SK-N-SH (cell line): ENCODE measurements around the gene CRYBA2. TPM values are rescaled to one million over a fixed set of nuclear protein-coding genes. Genes with fewer than 3 reads are reported as not detected.

Source experiments
- CTCF ChIA-PET: fragments of 300-600, 350-600 bp; formaldehyde crosslinking; extraction: SDS; loops from one replicate; lab custom pipeline; 2021; lab: Yijun Ruan, JAX
- POLR2A ChIA-PET: fragments of 350-600 bp; sonication (Branson Sonifier 250); formaldehyde crosslinking; extraction: SDS; loops from one replicate; lab custom pipeline; 2020; ENCODE audit warnings: antibody characterized with exemption, inconsistent platforms; lab: Yijun Ruan, JAX
- DNase-seq: peaks from one replicate; pipeline ENCODE4 v3.0.0; 2012
- H2AFZ ChIP-seq: fragments of 200-600 bp; sonication (generic); 2 replicates; pipeline ENCODE4 v1.8.1; 2016; ENCODE audit warnings: antibody characterized with exemption, mild to moderate bottlenecking, low read depth
- H3F3A ChIP-seq: fragments of 200-600 bp; sonication (generic); replicated peaks from 2 replicates; pipeline ENCODE3; 2016; ENCODE audit warnings: antibody characterized with exemption, mild to moderate bottlenecking; ENCODE audit not compliant: insufficient read depth
- H3K27ac ChIP-seq, 2 experiments: fragments of 200-500 bp in 1 of 2; fragments of 200-600 bp in 1 of 2; sonication (Bioruptor generic) in 1 of 2; sonication (generic), shearing (Covaris generic) in 1 of 2; 2 replicates each; pipeline versions ENCODE4 v1.5.1 to v1.6.1; 2014 to 2016; ENCODE audit warnings: low read depth in 2 of 2, inconsistent platforms in 1 of 2, low read length in 1 of 2, mild to moderate bottlenecking in 1 of 2, mixed read lengths in 1 of 2
- H3K27me3 ChIP-seq: fragments of 200-600 bp; sonication (generic), shearing (Covaris generic); 2 replicates; pipeline ENCODE4 v1.6.1; 2016; ENCODE audit warnings: mixed run types; ENCODE audit not compliant: insufficient read depth
- H3K36me3 ChIP-seq, 2 experiments: fragments of 200-500 bp in 1 of 2; fragments of 200-600 bp in 1 of 2; sonication (Bioruptor generic) in 1 of 2; sonication (generic) in 1 of 2; replicated peaks in 1 of 2; 2 replicates each; pipeline versions ENCODE3 to v1.5.1; 2014 to 2016; ENCODE audit warnings: low read length in 1 of 2, mild to moderate bottlenecking in 1 of 2; ENCODE audit not compliant: insufficient read depth in 2 of 2, control insufficient read depth in 1 of 2
- H3K4me1 ChIP-seq, 2 experiments: fragments of 200-500 bp in 1 of 2; fragments of 200-600 bp in 1 of 2; sonication (Bioruptor generic) in 1 of 2; sonication (generic), shearing (Covaris generic) in 1 of 2; 2 replicates each; pipeline versions ENCODE4 v1.5.1 to v1.6.1; 2014 to 2016; ENCODE audit warnings: low read depth in 1 of 2, low read length in 1 of 2, mixed run types in 1 of 2; ENCODE audit not compliant: insufficient read depth in 2 of 2, control insufficient read depth in 1 of 2
- H3K4me2 ChIP-seq: fragments of 200-600 bp; sonication (generic), shearing (Covaris generic); 2 replicates; pipeline ENCODE4 v1.6.1; 2017; ENCODE audit warnings: mixed run types
- H3K4me3 ChIP-seq, 2 experiments: fragments of 200-500 bp in 1 of 2; fragments of 200-600 bp in 1 of 2; sonication (Bioruptor generic) in 1 of 2; sonication (generic), shearing (Covaris generic) in 1 of 2; 2 replicates each; pipeline versions ENCODE4 v1.5.1 to v1.8.1; 2014 to 2016; ENCODE audit warnings: low read depth in 2 of 2, inconsistent platforms in 1 of 2, low read length in 1 of 2, mild to moderate bottlenecking in 1 of 2, mixed read lengths in 1 of 2, moderate library complexity in 1 of 2
- H3K79me2 ChIP-seq: fragments of 200-600 bp; sonication (generic); 2 replicates; pipeline ENCODE4 v1.8.1; 2017; ENCODE audit warnings: mild to moderate bottlenecking; ENCODE audit not compliant: insufficient read depth
- H3K9ac ChIP-seq: fragments of 200-600 bp; sonication (generic); 2 replicates; pipeline ENCODE4 v1.6.1; 2017; ENCODE audit warnings: mixed run types
- H3K9me2 ChIP-seq: fragments of 200-600 bp; sonication (generic); 2 replicates; pipeline ENCODE4 v1.6.1; 2017; ENCODE audit warnings: mixed run types
- H3K9me3 ChIP-seq: fragments of 200-600 bp; sonication (generic); 2 replicates; pipeline ENCODE4 v1.6.1; 2017; ENCODE audit warnings: mixed run types, mild to moderate bottlenecking, moderate library complexity
- H4K20me1 ChIP-seq: fragments of 200-600 bp; sonication (generic); 2 replicates; pipeline ENCODE4 v1.6.1; 2017; ENCODE audit warnings: mild to moderate bottlenecking, mixed run types; ENCODE audit not compliant: insufficient read depth
- EP300 ChIP-seq, 2 experiments: IDR thresholded peaks; 2 replicates each; pipeline versions ENCODE4 v1.4.0 to v1.6.1; 2012; ENCODE audit warnings: borderline replicate concordance in 1 of 2, low read depth in 1 of 2, low read length in 1 of 2
- FOSL2 ChIP-seq: IDR thresholded peaks from 2 replicates; pipeline ENCODE4 v1.4.0; 2012; ENCODE audit warnings: low read depth, mild to moderate bottlenecking, moderate library complexity, borderline replicate concordance
- GABPA ChIP-seq: IDR thresholded peaks from 2 replicates; pipeline ENCODE4 v1.4.0; 2012; ENCODE audit warnings: low read depth, mild to moderate bottlenecking
- NRF1 ChIP-seq: IDR thresholded peaks from 2 replicates; pipeline ENCODE4 v1.6.1; 2012; ENCODE audit warnings: low read depth, mild to moderate bottlenecking, low read length
- RFX5 ChIP-seq: IDR thresholded peaks from 2 replicates; pipeline ENCODE4 v1.6.1; 2012; ENCODE audit warnings: mild to moderate bottlenecking, improper control_type of control experiment, low read length
- TAF1 ChIP-seq: IDR thresholded peaks from 2 replicates; pipeline ENCODE4 v1.6.1; 2012; ENCODE audit warnings: low read depth, mild to moderate bottlenecking, low read length, moderate library complexity, borderline replicate concordance
- WGBS: methylation state at CpG from one replicate; pipeline ENCODE4 v1.1.6; 2017; ENCODE audit warnings: low lambda C conversion rate; 5-methylcytosine and 5-hydroxymethylcytosine counted together
- polyA plus RNA-seq, 3 experiments: library from polyadenylated mRNA; depleted of rRNA; stranded (reverse); fragments of >200 nt; gene quantifications; 2 replicates each; pipeline ENCODE4 v1.2.3, GENCODE V29; 2012
- TF ChIP-seq, protein P1 (sequence below): IDR thresholded peaks from 2 replicates; pipeline ENCODE4 v1.4.0; 2012; ENCODE audit warnings: low read depth
- TF ChIP-seq, protein P2 (sequence below): fragments of 200-600 bp; sonication (generic); IDR thresholded peaks from 2 replicates; pipeline ENCODE4 v1.6.1; 2017; ENCODE audit warnings: antibody characterized with exemption, mild to moderate bottlenecking, moderate library complexity
- TF ChIP-seq, protein P3 (sequence below): IDR thresholded peaks from 2 replicates; pipeline ENCODE4 v1.4.0; 2012; ENCODE audit warnings: low read depth, borderline replicate concordance

Gene CRYBA2
- polyA plus RNA-seq, 1 of the 3 experiments (the other 2 are of a cell fraction), result not detected

DNA sequence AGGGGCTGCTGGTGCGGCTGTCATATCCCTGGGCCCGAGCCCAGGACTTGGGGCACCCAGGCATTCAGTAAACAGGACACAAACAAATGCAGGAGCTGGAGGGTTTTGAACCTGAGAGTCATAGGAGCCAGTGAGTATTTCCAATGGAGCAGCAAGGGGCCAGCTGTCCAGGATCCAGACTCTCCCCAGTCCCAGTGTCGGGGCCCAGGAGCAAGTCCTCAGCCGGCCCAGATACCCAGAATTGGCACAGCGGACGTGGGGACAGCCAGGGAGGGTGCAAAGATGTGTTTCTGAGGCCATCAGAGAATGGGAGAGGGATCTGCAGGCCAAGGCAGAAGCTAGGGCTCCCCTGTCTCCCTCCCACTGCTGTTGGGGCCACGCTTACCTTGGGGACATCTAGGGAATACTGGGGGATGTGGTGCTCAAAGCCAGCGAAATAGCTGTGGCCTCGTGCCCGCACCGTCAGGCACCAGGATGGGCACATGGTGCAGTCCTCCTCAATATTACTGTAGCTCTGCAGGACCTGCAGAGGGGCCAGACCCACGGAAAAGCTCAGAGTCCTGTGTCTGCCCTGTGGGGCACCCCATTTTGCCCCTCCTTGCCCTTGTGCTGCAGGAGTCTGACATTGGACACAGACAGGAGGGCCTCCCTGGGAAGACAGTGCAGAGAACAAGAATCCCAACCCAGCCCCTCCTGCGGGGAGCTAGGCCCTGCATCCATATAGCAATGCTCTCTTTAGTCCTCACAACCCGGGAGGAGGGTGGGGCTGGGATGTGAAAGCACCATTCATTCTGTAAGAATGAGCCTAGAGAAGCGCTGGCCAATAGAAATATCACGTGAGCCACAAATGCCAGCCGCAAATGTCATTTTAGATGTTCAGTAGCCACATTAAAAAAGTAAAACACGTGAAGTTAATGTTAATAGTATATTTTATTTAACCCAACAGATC lies 32.7 kb upstream of the CRYBA2 start:
- Histone ChIP-seq H3K9me2 (no peaks in the 10 kb centered on the region), H3K36me3 (no peaks in the 10 kb centered on the region), H3K9ac (no peak overlapping the region), H3K27ac (no peak overlapping the region), H3K79me2 (no peaks in the 10 kb centered on the region), H3K27me3 (0 out of 2 replicates have a peak, but pooled peaks cover 18% of the 10 kb centered on the region), H4K20me1 (no peaks in the 10 kb centered on the region), H2AFZ (no peak overlapping the region), H3K4me1 (peaks cover 0 to 15% of the 10 kb centered on the region in 2 experiments; a peak in 1 of 4 replicates), H3K4me2 (no peak overlapping the region), H3K4me3 (no peak overlapping the region), H3F3A (no peaks in the 10 kb centered on the region), H3K9me3 (no peaks in the 10 kb centered on the region)
- TF ChIP-seq NRF1 (no peak), RFX5 (no peak), TAF1 (no peak), GABPA (no peak), EP300 (IDR thresholded peaks at IDR 0.05; ENCODE audit: borderline replicate concordance in 1 of 2, low read depth in 1 of 2, low read length in 1 of 2) (no peak)
- TF ChIP-seq, protein P1, sequence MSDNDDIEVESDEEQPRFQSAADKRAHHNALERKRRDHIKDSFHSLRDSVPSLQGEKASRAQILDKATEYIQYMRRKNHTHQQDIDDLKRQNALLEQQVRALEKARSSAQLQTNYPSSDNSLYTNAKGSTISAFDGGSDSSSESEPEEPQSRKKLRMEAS, result no peak
- TF ChIP-seq, protein P2, sequence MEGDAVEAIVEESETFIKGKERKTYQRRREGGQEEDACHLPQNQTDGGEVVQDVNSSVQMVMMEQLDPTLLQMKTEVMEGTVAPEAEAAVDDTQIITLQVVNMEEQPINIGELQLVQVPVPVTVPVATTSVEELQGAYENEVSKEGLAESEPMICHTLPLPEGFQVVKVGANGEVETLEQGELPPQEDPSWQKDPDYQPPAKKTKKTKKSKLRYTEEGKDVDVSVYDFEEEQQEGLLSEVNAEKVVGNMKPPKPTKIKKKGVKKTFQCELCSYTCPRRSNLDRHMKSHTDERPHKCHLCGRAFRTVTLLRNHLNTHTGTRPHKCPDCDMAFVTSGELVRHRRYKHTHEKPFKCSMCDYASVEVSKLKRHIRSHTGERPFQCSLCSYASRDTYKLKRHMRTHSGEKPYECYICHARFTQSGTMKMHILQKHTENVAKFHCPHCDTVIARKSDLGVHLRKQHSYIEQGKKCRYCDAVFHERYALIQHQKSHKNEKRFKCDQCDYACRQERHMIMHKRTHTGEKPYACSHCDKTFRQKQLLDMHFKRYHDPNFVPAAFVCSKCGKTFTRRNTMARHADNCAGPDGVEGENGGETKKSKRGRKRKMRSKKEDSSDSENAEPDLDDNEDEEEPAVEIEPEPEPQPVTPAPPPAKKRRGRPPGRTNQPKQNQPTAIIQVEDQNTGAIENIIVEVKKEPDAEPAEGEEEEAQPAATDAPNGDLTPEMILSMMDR, result no peak
- TF ChIP-seq, protein P3, sequence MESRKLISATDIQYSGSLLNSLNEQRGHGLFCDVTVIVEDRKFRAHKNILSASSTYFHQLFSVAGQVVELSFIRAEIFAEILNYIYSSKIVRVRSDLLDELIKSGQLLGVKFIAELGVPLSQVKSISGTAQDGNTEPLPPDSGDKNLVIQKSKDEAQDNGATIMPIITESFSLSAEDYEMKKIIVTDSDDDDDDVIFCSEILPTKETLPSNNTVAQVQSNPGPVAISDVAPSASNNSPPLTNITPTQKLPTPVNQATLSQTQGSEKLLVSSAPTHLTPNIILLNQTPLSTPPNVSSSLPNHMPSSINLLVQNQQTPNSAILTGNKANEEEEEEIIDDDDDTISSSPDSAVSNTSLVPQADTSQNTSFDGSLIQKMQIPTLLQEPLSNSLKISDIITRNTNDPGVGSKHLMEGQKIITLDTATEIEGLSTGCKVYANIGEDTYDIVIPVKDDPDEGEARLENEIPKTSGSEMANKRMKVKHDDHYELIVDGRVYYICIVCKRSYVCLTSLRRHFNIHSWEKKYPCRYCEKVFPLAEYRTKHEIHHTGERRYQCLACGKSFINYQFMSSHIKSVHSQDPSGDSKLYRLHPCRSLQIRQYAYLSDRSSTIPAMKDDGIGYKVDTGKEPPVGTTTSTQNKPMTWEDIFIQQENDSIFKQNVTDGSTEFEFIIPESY, result no peak
- no peak for DNase-seq
- WGBS, result 59% methylated on average over 13 of the region's 18 CpGs
- CTCF ChIA-PET, result interaction anchor here (0.9 to 20.3 kb wide), 9 partner anchors 26 to 174 kb away, joined by 3 to 258 read pairs (median 30); partner anchors contain the start of genes IHH and NHEJ1
- POLR2A ChIA-PET, result no interaction called here

DNA sequence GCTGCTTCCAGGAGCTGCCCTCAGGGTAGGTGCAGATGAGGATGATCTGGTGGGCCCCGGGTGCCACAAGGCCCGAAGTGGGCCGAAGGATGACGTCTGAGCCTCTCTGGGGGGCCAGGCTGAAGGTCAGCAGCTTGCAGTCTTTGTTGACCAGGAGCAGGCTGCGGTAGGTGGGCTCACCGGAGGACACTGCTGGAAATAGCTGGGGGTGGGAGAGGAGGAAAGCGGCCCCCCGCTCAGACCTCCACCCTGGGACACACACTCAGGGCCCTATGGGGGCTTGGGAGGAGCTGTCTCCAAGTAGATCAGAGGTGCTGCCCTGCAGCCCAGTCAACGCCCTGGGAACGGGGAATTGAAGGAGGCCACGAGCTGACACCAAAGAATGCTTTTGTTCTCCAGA lies 30.8 kb upstream of the CRYBA2 start:
- no peak overlapping the region for H3K4me2 ChIP-seq
- CTCF ChIA-PET, result interaction anchor here (1.0 to 20.3 kb wide), 8 partner anchors 24 to 148 kb away, joined by 3 to 258 read pairs (median 8); partner anchors contain the start of gene IHH
- no peak overlapping the region for H2AFZ ChIP-seq
- no peak for DNase-seq
- POLR2A ChIA-PET, result no interaction called here
- no peak overlapping the region for H3K9ac ChIP-seq
- H3K4me1 ChIP-seq, result peaks cover 0 to 25% of the 10 kb centered on the region in 2 experiments; a peak in 1 of 4 replicates
- H3F3A ChIP-seq, result no peaks in the 10 kb centered on the region
- no peak for TF ChIP-seq FOSL2
- no peaks in the 10 kb centered on the region for H3K36me3 ChIP-seq
- H4K20me1 ChIP-seq, result no peaks in the 10 kb centered on the region
- no peak overlapping the region for H3K4me3 ChIP-seq
- no peaks in the 10 kb centered on the region for H3K9me2 ChIP-seq
- H3K9me3 ChIP-seq, result no peaks in the 10 kb centered on the region
- H3K79me2 ChIP-seq, result no peaks in the 10 kb centered on the region
- no peak overlapping the region for H3K27ac ChIP-seq
- peaks cover 16% of the 10 kb centered on the region for H3K27me3 ChIP-seq
- 44% methylated on average over 6 of the region's 11 CpGs for WGBS
